ENCODE measurements around the gene PLCB2. TPM values are rescaled to one million over a fixed set of nuclear protein-coding genes. Genes with fewer than 3 reads are reported as not detected.

PLCB2 gene
- total RNA-seq = 14.3 TPM

GRCh38 chr15:40307421-40308211, at the start of gene PLCB2:
Gene PLCB2, minus strand, starts transcription at chr15:40307935. Its CDS starts 263 bp downstream, at chr15:40307672.

GRCh38 chr15:40340740-40341400, 33.1 kb upstream of the PLCB2 start, which contains the start of gene CCDC9B:
Gene CCDC9B, minus strand, starts transcription at chr15:40340939. Its CDS starts 120 bp downstream, at chr15:40340819.

GRCh38 chr15:40323239-40323952, 15.7 kb upstream of the PLCB2 start, which contains the start of gene INAFM2:
Gene INAFM2, plus strand, starts transcription at chr15:40323692. Its CDS starts 364 bp downstream, at chr15:40324056.

GRCh38 chr15:40282869-40283614, 24.7 kb downstream of the PLCB2 start, which contains the start of gene ANKRD63:
Gene ANKRD63, minus strand, starts transcription at chr15:40283064. Its CDS starts 478 bp downstream, at chr15:40282586.

GRCh38 chr15:40238532-40239403, 69.0 kb downstream of the PLCB2 start, which contains the start of gene PAK6:
Gene PAK6, plus strand, starts transcription at chr15:40239063. Its CDS starts 25,723 bp downstream, at chr15:40264786.

Other genes starting within 250 kb of the PLCB2 start
- 38.5 TPM for gene BMF, start 199.1 kb downstream of the PLCB2 start, total RNA-seq
- 16.1 TPM for gene BUB1B, start 146.9 kb downstream of the PLCB2 start, total RNA-seq
- gene PAK6, start 68.9 kb downstream of the PLCB2 start, total RNA-seq = 9.8 TPM
- gene ANKRD63, start 24.9 kb downstream of the PLCB2 start, total RNA-seq = 0.58 TPM
- 10.1 TPM for gene INAFM2, start 15.8 kb upstream of the PLCB2 start, total RNA-seq
- gene CCDC9B, start 33.0 kb upstream of the PLCB2 start, total RNA-seq = 6.3 TPM
- not detected for gene PHGR1, start 43.1 kb upstream of the PLCB2 start, total RNA-seq
- gene DISP2, start 50.3 kb upstream of the PLCB2 start, total RNA-seq = 1.4 TPM
- 19.6 TPM for gene KNSTRN, start 74.8 kb upstream of the PLCB2 start, total RNA-seq
- gene IVD, start 97.9 kb upstream of the PLCB2 start, total RNA-seq = 63.8 TPM
- 14.0 TPM for gene BAHD1, start 133.0 kb upstream of the PLCB2 start, total RNA-seq
- gene CHST14, start 163.0 kb upstream of the PLCB2 start, total RNA-seq = 20.1 TPM

All from metanephros (tissue), 1 donor.